Embryonic facial prominence (tissue), 1 donor: ENCODE data around the gene GARIN3.
"Not testable (repeated sequence)": the region's sequence is repeated elsewhere in the genome, so short reads cannot be mapped to it uniquely, and the experiment has no call there.

Experiments
- DNase-seq: peaks from one replicate; pipeline ENCODE4 v3.0.0-alpha.2; 2016; ENCODE audit errors: extremely low spot score

Gene GARIN3

GRCh38 chr5:157166214-157167213 lies at the start of gene GARIN3:
Gene GARIN3, minus strand, starts transcription at chr5:157166264. Its CDS starts 96 bp downstream, at chr5:157166168.
- DNase-seq: no peak

- DNase-seq: no peak
Observed at GRCh38 chr5:157215514-157216167, 49.6 kb upstream of the GARIN3 start.

GRCh38 chr5:157214861-157215513 lies 48.9 kb upstream of the GARIN3 start:
- no peak for DNase-seq

- no peak for DNase-seq
Observed at GRCh38 chr5:157214415-157214814, 48.4 kb upstream of the GARIN3 start.

- DNase-seq: no peak
Observed at GRCh38 chr5:157213527-157214243, 47.6 kb upstream of the GARIN3 start.

- no peak for DNase-seq
Observed at GRCh38 chr5:157212307-157212706, 46.2 kb upstream of the GARIN3 start.

GRCh38 chr5:157210652-157211051 lies 44.6 kb upstream of the GARIN3 start:
- DNase-seq: not testable (repeated sequence)

- no peak for DNase-seq
Observed at GRCh38 chr5:157205708-157206107, 39.6 kb upstream of the GARIN3 start.

- no peak for DNase-seq
Observed at GRCh38 chr5:157204765-157205164, 38.7 kb upstream of the GARIN3 start.

GRCh38 chr5:157203417-157203816 lies 37.4 kb upstream of the GARIN3 start:
- DNase-seq: no peak

- DNase-seq: no peak
Observed at GRCh38 chr5:157201857-157202256, 35.8 kb upstream of the GARIN3 start.

- DNase-seq: no peak
Observed at GRCh38 chr5:157198277-157198986, 32.4 kb upstream of the GARIN3 start.

- no peak for DNase-seq
Observed at GRCh38 chr5:157197086-157197485, 31.0 kb upstream of the GARIN3 start.

- DNase-seq: no peak
Observed at GRCh38 chr5:157196045-157196444, 30.0 kb upstream of the GARIN3 start.

GRCh38 chr5:157193699-157194424 lies 27.8 kb upstream of the GARIN3 start:
- DNase-seq: no peak

GRCh38 chr5:157189223-157189622 lies 23.2 kb upstream of the GARIN3 start:
- DNase-seq: no peak

GRCh38 chr5:157188270-157188669 lies 22.2 kb upstream of the GARIN3 start:
- no peak for DNase-seq

GRCh38 chr5:157187046-157187754 lies 21.1 kb upstream of the GARIN3 start:
- no peak for DNase-seq

- DNase-seq: no peak
Observed at GRCh38 chr5:157186309-157187045, 20.4 kb upstream of the GARIN3 start.
